Gastrocnemius medialis (tissue), 4 donors: ENCODE measurements around the gene GANC. TPM values are rescaled to one million over a fixed set of nuclear protein-coding genes. Genes with fewer than 3 reads are reported as not detected.

Source experiments
- ATAC-seq, 2 donors: fragments of 150-250 bp; one replicate each; pipeline ENCODE4 v1.9.1; 2016
- DNase-seq, 2 donors: peaks; one replicate each; pipeline ENCODE4 v3.0.0-alpha.2; 2019
- H3K27ac ChIP-seq, 4 donors: fragments of 200-600 bp; sonication (generic); 1 replicate in 1 of 4; 2 replicates in 3 of 4; pipeline ENCODE4 v1.5.1; 2016 to 2018; ENCODE audit warnings: mild to moderate bottlenecking in 2 of 4, moderate library complexity in 1 of 4
- H3K27me3 ChIP-seq, 3 donors: fragments of 200-600 bp; sonication (generic) in 2 of 3; 1 replicate in 1 of 3; 2 replicates in 2 of 3; pipeline versions ENCODE4 v1.5.1 to v1.6.0; 2016 to 2019; ENCODE audit warnings: mild to moderate bottlenecking in 1 of 3, moderate library complexity in 1 of 3
- H3K36me3 ChIP-seq, 2 donors: fragments of 200-600 bp; sonication (generic) in 1 of 2; one replicate each; pipeline ENCODE4 v1.5.1; 2017 to 2018
- H3K4me1 ChIP-seq, 2 donors: fragments of 200-600 bp; sonication (generic) in 1 of 2; one replicate each; pipeline ENCODE4 v1.5.1; 2016 to 2017; ENCODE audit warnings: mild to moderate bottlenecking in 2 of 2
- H3K4me3 ChIP-seq, 4 donors: fragments of 200-600 bp; sonication (generic) in 3 of 4; 1 replicate in 1 of 4; 2 replicates in 3 of 4; pipeline ENCODE4 v1.5.1; 2016 to 2019; ENCODE audit warnings: mild to moderate bottlenecking in 2 of 4
- H3K9me3 ChIP-seq, 3 donors: fragments of 200-600 bp; sonication (generic) in 2 of 3; 1 replicate in 1 of 3; 2 replicates in 2 of 3; pipeline ENCODE4 v1.5.1; 2016 to 2019
- CTCF ChIP-seq, 5 experiments: fragments of 450-650 bp in 3 of 5; fragments of 200-600 bp in 2 of 5; sonication (generic) in 2 of 5; IDR thresholded peaks in 4 of 5; conservative IDR thresholded peaks in 1 of 5; 1 replicate in 4 of 5; 2 replicates in 1 of 5; pipeline ENCODE4 v1.5.1; 2016 to 2019; ENCODE audit warnings: antibody characterized with exemption in 5 of 5, mild to moderate bottlenecking in 3 of 5, moderate library complexity in 3 of 5
- POLR2A ChIP-seq, 2 donors: fragments of 450-650 bp; IDR thresholded peaks; one replicate each; pipeline ENCODE4 v1.6.1; 2017; ENCODE audit warnings: antibody characterized with exemption in 2 of 2, mild to moderate bottlenecking in 2 of 2, moderate library complexity in 2 of 2
- in situ Hi-C, 4 donors: fragments of 200-750 bp; cut with MboI; loops; one replicate each; pipeline versions ENCODE4 v1.15.0 to v1.8.0; 2017; ENCODE audit warnings: low sequenced_read_pairs in 4 of 4
- intact Hi-C: fragments of 100-400 bp; cut with DNase I; formaldehyde crosslinking; loops from one replicate; pipeline ENCODE4 v1.15.1; 2023; ENCODE audit warnings: low total_unique reads
- total RNA-seq, 4 donors: library from RNA; depleted of rRNA; stranded (reverse); fragments of >200 nt; gene quantifications; one replicate each; pipeline versions ENCODE4 v1.1.0 to v1.2.3, GENCODE V29; 2016

The GANC gene
- total RNA-seq, 4 donors from 2014 or later: 5.9 to 26.3 (median 11.9) TPM

GRCh38 chr15:42343596-42344232 lies 70.7 kb downstream of the GANC start:
- ATAC-seq (peak; percentile 70 to 74), DNase-seq (peak; percentile 69 to 75)
- no peak for TF ChIP-seq CTCF (IDR thresholded peaks at IDR 0.05 in 4 of 5, conservative IDR thresholded peaks at IDR 0.05 in 1 of 5)
- TF ChIP-seq POLR2A (IDR thresholded peaks at IDR 0.05): no peak
- H3K4me1 ChIP-seq: peaks cover 32 to 39% of the 10 kb centered on the region in 2 donors
- H3K9me3 ChIP-seq: no peaks in the 10 kb centered on the region
- no peaks in the 10 kb centered on the region for H3K27me3 ChIP-seq
- intact Hi-C loops (loop anchor here (1.0 kb wide), 1 partner anchor 17 kb away; no protein-coding TSS in a partner anchor), in situ Hi-C loops (no loop called here)
- H3K4me3 ChIP-seq: no peak overlapping the region
- H3K36me3 ChIP-seq: peaks cover 0 to 25% of the 10 kb centered on the region in 2 donors
- H3K27ac ChIP-seq: peak overlapping the region; percentile 85 to 92 (median 88)

GRCh38 chr15:42344763-42345162 lies 71.8 kb downstream of the GANC start:
- TF ChIP-seq POLR2A (IDR thresholded peaks at IDR 0.05) (no peak), CTCF (IDR thresholded peaks at IDR 0.05 in 4 of 5, conservative IDR thresholded peaks at IDR 0.05 in 1 of 5) (no peak)
- H3K27ac ChIP-seq: peak overlapping the region; percentile 85 to 92 (median 88)
- DNase-seq (peak; percentile 62 to 70), ATAC-seq (peak; percentile 93 to 94)
- H3K9me3 ChIP-seq: no peaks in the 10 kb centered on the region
- H3K4me1 ChIP-seq: peaks cover 32 to 39% of the 10 kb centered on the region in 2 donors
- H3K36me3 ChIP-seq: peaks cover 0 to 31% of the 10 kb centered on the region in 2 donors
- in situ Hi-C loops: no loop called here
- intact Hi-C loops: loop anchor here (1.0 kb wide), 1 partner anchor 16 kb away; no protein-coding TSS in a partner anchor
- no peaks in the 10 kb centered on the region for H3K27me3 ChIP-seq
- peak overlapping the region in 1 of 4 donors; percentile 16 for H3K4me3 ChIP-seq

- H3K9me3 ChIP-seq: no peaks in the 10 kb centered on the region
- peaks cover 0 to 35% of the 10 kb centered on the region in 2 donors for H3K36me3 ChIP-seq
- no peaks in the 10 kb centered on the region for H3K27me3 ChIP-seq
- intact Hi-C loops: no loop called here
- TF ChIP-seq CTCF (IDR thresholded peaks at IDR 0.05 in 4 of 5, conservative IDR thresholded peaks at IDR 0.05 in 1 of 5) (no peak), POLR2A (IDR thresholded peaks at IDR 0.05) (no peak)
- in situ Hi-C loops: no loop called here
- H3K4me1 ChIP-seq: peaks cover 32 to 39% of the 10 kb centered on the region in 2 donors
- peak overlapping the region; percentile 85 to 92 (median 88) for H3K27ac ChIP-seq
- H3K4me3 ChIP-seq: no peak overlapping the region
- DNase-seq: no peak
- no peak for ATAC-seq
Observed at GRCh38 chr15:42345504-42345903, 72.5 kb downstream of the GANC start.

GRCh38 chr15:42348083-42348482 lies 75.1 kb downstream of the GANC start:
- Histone ChIP-seq H3K9me3 (no peaks in the 10 kb centered on the region), H3K27me3 (no peaks in the 10 kb centered on the region), H3K27ac (no peak overlapping the region), H3K4me1 (peaks cover 30 to 31% of the 10 kb centered on the region in 2 donors), H3K36me3 (peaks cover 0 to 54% of the 10 kb centered on the region in 2 donors), H3K4me3 (no peak overlapping the region)
- in situ Hi-C loops (no loop called here), intact Hi-C loops (no loop called here)
- DNase-seq: no peak
- no peak for TF ChIP-seq CTCF (IDR thresholded peaks at IDR 0.05 in 4 of 5, conservative IDR thresholded peaks at IDR 0.05 in 1 of 5)
- no peak for ATAC-seq
